ENCODE results near the gene TARBP2. TPM values are rescaled to one million over a fixed set of nuclear protein-coding genes. Genes with fewer than 3 reads are reported as not detected.

TARBP2 gene
- total RNA-seq, 2 experiments from 2014 or later, result 32.3 to 34.9 TPM

DNA sequence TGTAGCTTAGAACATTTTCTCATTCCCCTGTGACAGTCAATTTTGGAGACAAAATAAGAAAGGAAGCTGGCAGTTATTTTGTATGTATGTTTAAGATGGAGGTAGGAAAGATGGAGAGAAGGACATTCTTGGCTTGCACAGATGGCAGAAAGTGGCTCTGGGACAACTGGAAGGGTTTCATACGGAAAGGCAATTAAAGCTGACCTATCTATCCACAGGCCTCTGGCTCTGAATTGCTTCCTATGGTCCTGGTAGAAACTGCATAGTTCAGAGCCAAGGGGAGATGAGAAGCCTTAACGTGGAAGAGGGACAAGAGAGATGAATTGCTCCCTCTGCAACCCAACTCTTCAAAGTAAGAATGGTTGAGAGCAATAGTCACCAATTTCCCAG lies 14.2 kb downstream of the TARBP2 start:
- Mint-ChIP-seq H3K27me3 (no peaks in the 10 kb centered on the region), H3K27ac (no peak overlapping the region), H3K9me3 (no peaks in the 10 kb centered on the region), H3K36me3 (peaks cover 4% of the 10 kb centered on the region), H3K4me1 (peaks cover 16% of the 10 kb centered on the region), H3K4me3 (no peak overlapping the region)
- no peak for DNase-seq
- ATAC-seq (ENCODE audit: low read depth), result no peak
- POLR2A ChIA-PET, result no interaction called here

DNA sequence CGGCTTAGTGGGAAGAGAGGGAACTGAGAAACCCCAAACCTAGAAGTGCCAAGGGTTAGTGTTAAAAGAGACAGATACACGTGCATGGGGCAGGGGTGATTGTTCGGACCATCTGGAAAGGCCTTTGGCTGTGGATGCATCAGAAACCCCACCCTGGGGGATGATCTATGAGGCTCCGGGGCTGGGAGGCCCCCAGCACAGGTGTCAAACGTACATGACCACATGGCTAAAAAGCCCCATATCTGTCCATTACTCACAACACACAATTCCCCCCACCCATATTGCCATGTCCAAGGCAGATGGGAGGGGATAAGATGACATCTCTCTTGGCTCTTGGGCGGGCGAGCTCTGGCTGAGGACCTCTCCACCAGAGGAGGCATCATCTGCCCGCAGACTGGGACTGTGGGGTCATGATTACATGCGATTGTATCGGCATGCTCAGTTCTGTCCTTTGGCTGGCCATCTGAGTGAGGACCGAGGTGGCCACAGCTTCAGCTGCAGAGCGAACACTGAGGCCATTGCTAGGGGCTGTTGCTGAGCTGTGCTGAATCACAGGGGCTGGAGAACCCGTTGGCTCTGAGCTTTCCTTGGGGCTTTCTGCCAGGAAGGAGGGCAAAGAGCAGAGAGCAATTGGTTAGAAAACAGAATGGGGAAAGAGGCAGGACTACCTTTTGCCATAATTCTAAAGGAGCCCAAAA lies 15.8 kb downstream of the TARBP2 start:
- Mint-ChIP-seq H3K36me3 (peaks cover 12% of the 10 kb centered on the region), H3K4me3 (no peak overlapping the region), H3K4me1 (peaks cover 19% of the 10 kb centered on the region), H3K9me3 (no peaks in the 10 kb centered on the region), H3K27me3 (no peaks in the 10 kb centered on the region), H3K27ac (no peak overlapping the region)
- DNase-seq (no peak), ATAC-seq (ENCODE audit: low read depth) (no peak)
- POLR2A ChIA-PET, result no interaction called here

DNA sequence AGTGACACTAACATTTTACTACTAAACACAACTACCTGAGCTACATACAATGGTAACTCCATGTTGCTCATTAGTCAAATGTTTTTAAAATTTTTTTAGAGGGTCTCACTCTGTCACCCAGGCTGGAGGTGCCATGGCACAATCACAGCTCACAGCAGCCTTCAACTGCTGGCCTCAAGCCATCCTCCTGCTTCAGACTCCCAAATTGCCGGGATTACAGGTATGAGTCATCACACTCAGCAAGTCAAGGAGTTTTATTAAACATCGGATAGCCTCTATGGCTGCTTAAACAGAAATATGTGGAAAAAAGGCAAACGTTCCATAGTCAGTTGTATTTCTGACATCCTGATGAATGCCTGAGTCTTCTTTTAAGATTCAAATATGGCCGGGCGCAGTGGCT lies 17.3 kb downstream of the TARBP2 start:
- no peak for ATAC-seq (ENCODE audit: low read depth)
- no peaks in the 10 kb centered on the region for H3K27me3 Mint-ChIP-seq
- H3K4me1 Mint-ChIP-seq, result peaks cover 19% of the 10 kb centered on the region
- H3K27ac Mint-ChIP-seq, result no peak overlapping the region
- DNase-seq, result no peak
- H3K4me3 Mint-ChIP-seq, result no peak overlapping the region
- POLR2A ChIA-PET, result no interaction called here
- H3K9me3 Mint-ChIP-seq, result no peaks in the 10 kb centered on the region
- H3K36me3 Mint-ChIP-seq, result peaks cover 13% of the 10 kb centered on the region

DNA sequence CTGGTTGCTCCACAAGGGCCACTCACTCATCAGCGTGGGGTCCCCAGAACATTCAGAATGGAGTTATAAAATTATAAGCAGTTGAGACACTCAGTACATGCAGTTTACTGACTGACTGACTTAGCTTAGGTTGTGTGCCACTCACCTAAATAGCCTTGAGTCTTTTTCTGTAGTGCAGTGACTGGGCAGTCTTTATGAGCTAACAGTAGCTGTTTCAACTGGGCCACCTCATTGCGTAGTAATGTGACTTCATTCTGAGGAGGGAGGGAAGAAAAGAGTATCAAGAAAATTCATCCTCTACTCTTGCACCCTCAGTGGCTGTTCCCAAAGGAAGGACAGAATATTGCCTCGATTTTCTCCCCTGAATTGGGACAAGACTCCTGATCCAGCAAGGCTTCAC lies 22.0 kb downstream of the TARBP2 start:
- Mint-ChIP-seq H3K9me3 (no peaks in the 10 kb centered on the region), H3K27me3 (no peaks in the 10 kb centered on the region), H3K36me3 (peaks cover 14% of the 10 kb centered on the region), H3K4me1 (peaks cover 6% of the 10 kb centered on the region), H3K4me3 (no peak overlapping the region), H3K27ac (no peak overlapping the region)
- no peak for ATAC-seq (ENCODE audit: low read depth)
- POLR2A ChIA-PET, result interaction anchor here (1.3 kb wide), 1 partner anchor 22 kb away, joined by 4 read pairs; the partner anchor contains the start of gene TARBP2
- DNase-seq, result no peak

DNA sequence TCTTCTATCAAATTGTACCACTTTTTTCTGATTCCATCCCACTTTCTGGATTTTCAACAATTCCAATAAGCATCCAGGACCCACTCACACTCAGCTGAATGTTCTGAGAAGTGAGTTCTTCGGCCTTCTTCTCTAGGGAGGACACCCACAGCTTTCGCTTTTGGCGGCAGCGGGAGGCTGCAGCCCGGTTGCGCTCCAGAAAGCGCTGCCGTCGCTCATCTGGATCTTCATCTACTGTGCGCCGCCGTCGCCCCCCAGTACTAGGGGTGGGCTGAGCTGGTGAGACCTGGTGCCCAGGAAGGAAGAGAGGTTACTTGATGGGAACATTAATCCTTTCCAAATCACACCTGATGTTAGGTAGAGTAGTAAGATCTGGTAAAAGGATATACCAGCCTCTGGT lies 23.4 kb downstream of the TARBP2 start:
- DNase-seq, result no peak
- POLR2A ChIA-PET, result no interaction called here
- Mint-ChIP-seq H3K36me3 (peaks cover 14% of the 10 kb centered on the region), H3K4me3 (no peak overlapping the region), H3K4me1 (peaks cover 6% of the 10 kb centered on the region), H3K27me3 (no peaks in the 10 kb centered on the region), H3K27ac (no peak overlapping the region), H3K9me3 (no peaks in the 10 kb centered on the region)
- no peak for ATAC-seq (ENCODE audit: low read depth)

DNA sequence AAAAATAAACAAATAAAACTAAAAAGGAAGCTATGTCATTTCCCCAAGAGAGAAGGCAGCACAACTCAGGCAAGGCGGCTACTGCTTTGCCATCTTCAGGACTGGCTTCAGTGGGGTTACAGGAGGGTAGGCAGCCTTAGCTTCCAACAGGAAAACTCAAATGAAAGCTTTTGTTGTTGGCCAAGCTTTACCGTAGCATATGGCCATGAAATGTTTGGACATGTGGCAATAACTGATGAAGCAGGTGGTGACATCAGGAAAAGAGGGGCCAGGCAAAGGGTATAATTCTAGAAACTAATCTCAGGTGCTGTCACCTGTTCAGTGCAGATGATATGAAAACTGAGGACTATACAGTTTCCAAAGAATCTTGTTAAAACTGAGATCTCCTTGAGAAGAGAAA lies 29.0 kb downstream of the TARBP2 start:
- DNase-seq (no peak), ATAC-seq (ENCODE audit: low read depth) (no peak)
- Mint-ChIP-seq H3K36me3 (peaks cover 18% of the 10 kb centered on the region), H3K9me3 (no peaks in the 10 kb centered on the region), H3K27me3 (no peaks in the 10 kb centered on the region), H3K4me3 (no peak overlapping the region), H3K27ac (no peak overlapping the region), H3K4me1 (no peaks in the 10 kb centered on the region)
- POLR2A ChIA-PET, result no interaction called here

DNA sequence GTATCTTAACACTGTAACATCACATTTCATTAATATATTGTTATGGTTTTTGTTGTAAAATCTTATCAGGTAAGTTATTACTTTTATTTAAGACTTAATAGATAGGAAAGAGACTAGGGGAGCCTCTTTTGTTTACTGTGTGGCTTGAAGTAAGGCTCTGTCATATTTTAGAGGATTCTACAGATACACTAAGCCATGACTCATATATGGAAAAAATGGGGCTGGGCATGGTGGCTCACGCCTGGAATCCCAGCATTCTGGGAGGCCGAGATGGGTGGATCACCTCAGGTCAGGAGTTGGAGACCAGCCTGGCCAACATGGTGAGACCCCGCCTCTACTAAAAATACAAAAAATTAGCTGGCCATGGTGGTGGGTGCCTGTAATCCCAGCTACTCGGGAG lies 29.8 kb downstream of the TARBP2 start:
- no peaks in the 10 kb centered on the region for H3K27me3 Mint-ChIP-seq
- no peaks in the 10 kb centered on the region for H3K4me1 Mint-ChIP-seq
- peaks cover 25% of the 10 kb centered on the region for H3K36me3 Mint-ChIP-seq
- no peaks in the 10 kb centered on the region for H3K9me3 Mint-ChIP-seq
- H3K4me3 Mint-ChIP-seq, result no peak overlapping the region
- ATAC-seq (ENCODE audit: low read depth) (no peak), DNase-seq (no peak)
- POLR2A ChIA-PET, result no interaction called here
- no peak overlapping the region for H3K27ac Mint-ChIP-seq

DNA sequence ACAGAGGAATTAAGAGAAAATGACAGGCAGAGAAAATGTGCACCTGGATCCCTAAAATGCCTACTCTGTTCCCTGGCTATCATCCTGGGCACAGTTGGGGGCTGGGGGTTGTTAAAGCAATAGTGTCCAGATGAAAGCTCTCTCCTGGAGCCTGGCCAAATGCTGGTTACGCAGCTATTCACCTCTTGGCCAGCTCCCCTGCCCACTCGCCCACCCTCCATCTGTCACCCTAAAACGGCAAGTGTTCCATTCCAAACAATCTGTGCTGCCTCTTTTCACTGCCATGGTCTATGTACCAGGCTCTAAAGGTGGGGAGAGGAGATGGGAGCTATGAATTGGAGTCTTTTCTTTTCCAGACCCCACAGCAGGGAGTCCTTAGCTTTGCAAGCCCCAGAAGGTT lies 30.9 kb downstream of the TARBP2 start:
- no peak for ATAC-seq (ENCODE audit: low read depth)
- H3K4me3 Mint-ChIP-seq, result no peak overlapping the region
- H3K4me1 Mint-ChIP-seq, result no peaks in the 10 kb centered on the region
- POLR2A ChIA-PET, result no interaction called here
- H3K9me3 Mint-ChIP-seq, result no peaks in the 10 kb centered on the region
- no peak for DNase-seq
- H3K36me3 Mint-ChIP-seq, result peaks cover 26% of the 10 kb centered on the region
- H3K27ac Mint-ChIP-seq, result no peak overlapping the region
- no peaks in the 10 kb centered on the region for H3K27me3 Mint-ChIP-seq

DNA sequence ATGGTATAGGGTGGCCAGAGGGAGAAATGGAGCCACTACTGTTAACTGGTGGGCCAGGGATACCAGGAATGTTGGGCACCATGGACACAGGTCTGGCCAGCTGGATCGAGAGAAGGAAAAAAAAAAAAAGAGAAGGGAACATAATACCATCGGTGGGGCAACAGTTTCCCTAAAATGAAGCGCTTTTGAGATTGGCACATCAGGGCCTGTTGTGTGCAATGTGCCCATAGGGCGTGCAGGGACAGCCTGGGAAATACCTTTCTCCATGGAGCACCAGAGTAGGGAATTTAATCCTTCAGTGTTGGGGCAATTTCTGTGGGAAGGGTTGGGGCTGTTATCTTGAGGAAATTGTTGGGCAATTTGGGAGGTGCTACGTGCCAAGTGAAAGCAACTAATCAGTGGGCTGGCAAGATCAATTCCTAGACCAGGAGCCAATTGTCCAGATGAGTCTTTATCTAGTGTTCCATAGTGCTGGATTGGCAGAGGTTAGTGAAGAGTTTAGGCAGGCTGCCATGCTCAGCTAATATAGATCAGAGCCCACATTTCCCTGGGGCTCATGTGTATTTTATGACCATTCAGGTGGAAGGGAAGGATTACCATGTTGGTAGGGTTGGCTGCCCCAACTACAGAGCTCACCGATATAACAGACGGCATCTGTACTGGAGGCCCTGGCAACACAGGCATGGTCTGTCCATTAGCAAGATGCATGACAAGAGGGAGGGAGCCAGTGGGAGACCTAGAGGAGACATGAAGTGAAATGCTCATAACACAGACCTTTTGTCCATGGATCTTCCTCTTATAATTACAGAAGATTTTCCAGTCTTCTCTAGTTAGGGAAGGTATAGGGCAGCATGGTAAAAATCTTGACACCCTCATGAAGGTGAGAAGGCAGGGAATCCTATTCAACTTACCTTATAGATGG lies 31.7 kb downstream of the TARBP2 start:
- ATAC-seq (ENCODE audit: low read depth) (no peak), DNase-seq (no peak)
- Mint-ChIP-seq H3K27ac (no peak overlapping the region), H3K4me3 (no peak overlapping the region), H3K27me3 (no peaks in the 10 kb centered on the region), H3K36me3 (peaks cover 26% of the 10 kb centered on the region), H3K9me3 (no peaks in the 10 kb centered on the region), H3K4me1 (no peaks in the 10 kb centered on the region)
- POLR2A ChIA-PET, result no interaction called here

DNA sequence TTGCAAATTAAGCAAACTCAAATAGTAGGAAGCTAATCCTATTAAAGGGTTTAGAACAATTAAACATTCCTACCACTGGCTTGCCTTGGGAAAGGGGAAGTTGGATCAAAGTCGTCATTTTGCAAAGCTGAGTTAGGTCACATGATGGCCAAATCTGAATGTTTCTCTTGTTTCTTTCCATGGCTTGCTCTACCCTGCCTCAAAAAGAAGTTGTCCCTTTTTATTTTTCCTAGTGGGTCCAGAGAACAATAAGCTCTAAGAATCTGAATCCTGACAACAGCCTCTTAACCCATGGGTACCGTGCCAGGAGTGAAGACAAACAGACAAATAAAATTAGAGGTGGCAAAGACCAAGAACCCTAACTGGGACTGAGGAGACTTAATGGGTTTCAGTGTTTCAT lies 32.4 kb downstream of the TARBP2 start:
- no peaks in the 10 kb centered on the region for H3K4me1 Mint-ChIP-seq
- H3K27me3 Mint-ChIP-seq, result no peaks in the 10 kb centered on the region
- DNase-seq, result no peak
- H3K4me3 Mint-ChIP-seq, result no peak overlapping the region
- peaks cover 26% of the 10 kb centered on the region for H3K36me3 Mint-ChIP-seq
- ATAC-seq (ENCODE audit: low read depth), result no peak
- H3K9me3 Mint-ChIP-seq, result no peaks in the 10 kb centered on the region
- no peak overlapping the region for H3K27ac Mint-ChIP-seq
- POLR2A ChIA-PET, result no interaction called here

DNA sequence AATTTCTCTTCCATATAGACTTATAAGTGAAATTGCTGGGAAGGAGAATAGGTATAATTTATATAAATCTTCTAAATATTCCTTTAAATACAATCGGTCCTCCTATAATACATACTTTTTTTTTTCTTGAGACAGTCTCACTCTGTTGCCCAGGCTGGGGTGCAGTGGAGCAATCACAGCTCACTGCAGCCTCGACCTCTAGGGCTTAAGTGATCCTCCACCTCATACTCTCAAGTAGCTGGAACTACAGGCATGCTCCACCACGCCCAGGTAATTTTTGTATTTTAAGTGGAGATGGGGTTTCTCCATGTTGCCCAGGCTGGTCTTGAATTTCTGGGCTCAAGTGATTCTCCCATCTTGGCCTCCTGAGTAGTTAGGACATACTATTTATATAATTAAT lies 35.9 kb downstream of the TARBP2 start:
- ATAC-seq (ENCODE audit: low read depth) (no peak), DNase-seq (no peak)
- Mint-ChIP-seq H3K36me3 (peaks cover 25% of the 10 kb centered on the region), H3K27me3 (no peaks in the 10 kb centered on the region), H3K4me1 (no peaks in the 10 kb centered on the region), H3K9me3 (no peaks in the 10 kb centered on the region), H3K27ac (no peak overlapping the region), H3K4me3 (no peak overlapping the region)
- POLR2A ChIA-PET, result no interaction called here

DNA sequence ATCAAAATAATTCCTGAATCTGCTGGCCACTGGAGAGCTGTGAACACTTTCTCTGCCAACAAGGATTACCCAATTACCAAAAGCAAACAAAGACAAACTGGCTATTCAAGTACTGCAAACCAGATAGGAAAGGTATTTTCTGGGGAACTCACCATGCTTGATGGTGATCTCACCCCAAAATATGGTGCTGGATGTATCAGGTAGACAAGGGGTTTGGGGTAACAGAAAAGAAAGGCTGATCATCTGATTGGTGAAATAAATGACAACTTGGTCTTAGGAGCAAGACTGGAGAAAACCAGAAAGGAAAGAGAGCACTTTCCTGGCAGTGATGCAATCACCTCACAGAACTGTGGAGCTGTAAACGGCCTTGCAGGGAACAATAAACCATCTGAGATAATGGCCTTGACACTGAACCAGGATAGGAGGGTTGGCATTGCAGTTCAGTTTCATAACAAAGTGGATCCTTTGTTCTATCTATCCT lies 37.2 kb downstream of the TARBP2 start:
- H3K27me3 Mint-ChIP-seq, result no peaks in the 10 kb centered on the region
- H3K9me3 Mint-ChIP-seq, result no peaks in the 10 kb centered on the region
- ATAC-seq (ENCODE audit: low read depth) (no peak), DNase-seq (no peak)
- peaks cover 22% of the 10 kb centered on the region for H3K36me3 Mint-ChIP-seq
- POLR2A ChIA-PET, result no interaction called here
- no peak overlapping the region for H3K27ac Mint-ChIP-seq
- H3K4me3 Mint-ChIP-seq, result no peak overlapping the region
- H3K4me1 Mint-ChIP-seq, result peaks cover under 1% of the 10 kb centered on the region

DNA sequence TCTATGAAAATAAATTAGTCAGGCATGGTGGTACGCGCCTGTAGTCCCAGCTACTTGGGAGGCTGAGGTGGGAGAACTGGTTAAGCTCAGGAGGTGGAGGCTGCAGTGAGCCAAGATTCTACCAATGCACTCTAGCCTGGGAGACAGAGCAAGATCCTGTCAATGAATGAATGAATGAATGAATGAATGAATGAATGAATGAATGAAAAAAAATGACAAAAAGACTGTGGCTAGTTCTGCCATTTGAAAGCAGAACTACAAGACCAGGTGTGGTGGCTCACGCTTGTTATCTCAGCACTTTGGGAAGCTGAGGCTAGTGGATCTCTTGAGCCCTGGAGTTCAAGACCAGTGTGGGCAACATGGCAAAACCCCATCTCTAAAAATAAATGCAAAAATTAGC lies 38.4 kb downstream of the TARBP2 start:
- Mint-ChIP-seq H3K9me3 (no peaks in the 10 kb centered on the region), H3K4me3 (no peak overlapping the region), H3K27ac (no peak overlapping the region), H3K4me1 (peaks cover 9% of the 10 kb centered on the region), H3K27me3 (no peaks in the 10 kb centered on the region), H3K36me3 (peaks cover 17% of the 10 kb centered on the region)
- POLR2A ChIA-PET, result no interaction called here
- no peak for DNase-seq
- no peak for ATAC-seq (ENCODE audit: low read depth)

DNA sequence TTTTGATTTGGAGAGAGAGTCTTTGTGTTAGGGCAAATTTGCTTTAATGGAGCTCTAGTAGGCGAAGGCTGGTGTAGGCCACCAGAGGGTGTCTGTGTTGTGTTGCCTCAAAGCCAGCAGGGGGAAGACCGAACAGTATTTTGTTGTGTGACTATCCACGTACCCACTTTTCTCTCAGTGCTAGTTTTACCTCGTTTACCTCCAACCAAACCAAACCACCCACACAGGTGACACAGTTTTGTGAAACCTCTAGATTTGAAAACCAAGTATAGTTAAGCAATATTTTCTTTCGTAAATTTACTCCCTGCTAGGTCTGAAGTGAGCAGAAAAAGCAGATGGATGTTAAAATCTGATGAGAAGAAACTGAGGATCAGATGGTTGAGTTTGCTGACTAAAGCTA lies 42.5 kb downstream of the TARBP2 start:
- POLR2A ChIA-PET, result interaction anchor here (0.6 to 1.6 kb wide), 4 partner anchors 9 to 132 kb away, joined by 3 to 12 read pairs (median 6); partner anchors contain the start of gene ATP5MC2
- peaks cover 9% of the 10 kb centered on the region for H3K4me1 Mint-ChIP-seq

More for the DNA sequence above, 42.5 kb downstream of the TARBP2 start:
- peaks cover 10% of the 10 kb centered on the region for H3K36me3 Mint-ChIP-seq
- H3K27me3 Mint-ChIP-seq, result no peaks in the 10 kb centered on the region
- H3K4me3 Mint-ChIP-seq, result peak overlapping the region; percentile 7
- ATAC-seq (ENCODE audit: low read depth), result peak; percentile 95
- DNase-seq, result no peak
- peak overlapping the region; percentile 62 for H3K27ac Mint-ChIP-seq
- H3K9me3 Mint-ChIP-seq, result no peaks in the 10 kb centered on the region
